ENCODE results near the gene TFCP2. TPM values are rescaled to one million over a fixed set of nuclear protein-coding genes. Genes with fewer than 3 reads are reported as not detected.

Gene TFCP2
- total RNA-seq = 42.2 TPM

GRCh38 chr12:51172515-51173431 is at the start of gene TFCP2:
TFCP2 (minus strand) TSS chr12:51173135; CDS start chr12:51172422, 713 bp downstream.

GRCh38 chr12:51217968-51218606 is 45.2 kb upstream of the TFCP2 start, which contains the start of gene POU6F1:
POU6F1 (minus strand) TSS chr12:51218062; CDS start chr12:51206836, 11,226 bp downstream.

GRCh38 chr12:51083126-51083833 is 89.7 kb downstream of the TFCP2 start, which contains the start of gene CSRNP2:
CSRNP2 (minus strand) TSS chr12:51083596; CDS start chr12:51076561, 7,035 bp downstream.

GRCh38 chr12:51047655-51048540 is 125.0 kb downstream of the TFCP2 start, which contains the start of gene LETMD1:
LETMD1 (plus strand) TSS chr12:51048327; CDS start chr12:51048357, 30 bp downstream.

Other genes starting within 250 kb of the TFCP2 start
- not detected for gene HIGD1C, start 220.6 kb downstream of the TFCP2 start, total RNA-seq
- gene SLC11A2, start 146.8 kb downstream of the TFCP2 start, total RNA-seq = 63.3 TPM
- gene LETMD1, start 124.8 kb downstream of the TFCP2 start, total RNA-seq = 65.2 TPM
- gene CSRNP2, start 89.5 kb downstream of the TFCP2 start, total RNA-seq = 53.7 TPM
- 8.2 TPM for gene POU6F1, start 44.9 kb upstream of the TFCP2 start, total RNA-seq
- 96.7 TPM for gene DAZAP2, start 65.7 kb upstream of the TFCP2 start, total RNA-seq
- gene SMAGP, start 97.3 kb upstream of the TFCP2 start, total RNA-seq = 6.8 TPM
- 4.2 TPM for gene BIN2, start 151.0 kb upstream of the TFCP2 start, total RNA-seq
- not detected for gene CELA1, start 173.5 kb upstream of the TFCP2 start, total RNA-seq
- gene GALNT6, start 218.3 kb upstream of the TFCP2 start, total RNA-seq = 7.5 TPM

All from camera-type eye (tissue), 1 donor.